ENCODE data around the gene RRAGC.
"Not testable (repeated sequence)": the region's sequence is repeated elsewhere in the genome, so short reads cannot be mapped to it uniquely, and the experiment has no call there.

The RRAGC gene

DNA sequence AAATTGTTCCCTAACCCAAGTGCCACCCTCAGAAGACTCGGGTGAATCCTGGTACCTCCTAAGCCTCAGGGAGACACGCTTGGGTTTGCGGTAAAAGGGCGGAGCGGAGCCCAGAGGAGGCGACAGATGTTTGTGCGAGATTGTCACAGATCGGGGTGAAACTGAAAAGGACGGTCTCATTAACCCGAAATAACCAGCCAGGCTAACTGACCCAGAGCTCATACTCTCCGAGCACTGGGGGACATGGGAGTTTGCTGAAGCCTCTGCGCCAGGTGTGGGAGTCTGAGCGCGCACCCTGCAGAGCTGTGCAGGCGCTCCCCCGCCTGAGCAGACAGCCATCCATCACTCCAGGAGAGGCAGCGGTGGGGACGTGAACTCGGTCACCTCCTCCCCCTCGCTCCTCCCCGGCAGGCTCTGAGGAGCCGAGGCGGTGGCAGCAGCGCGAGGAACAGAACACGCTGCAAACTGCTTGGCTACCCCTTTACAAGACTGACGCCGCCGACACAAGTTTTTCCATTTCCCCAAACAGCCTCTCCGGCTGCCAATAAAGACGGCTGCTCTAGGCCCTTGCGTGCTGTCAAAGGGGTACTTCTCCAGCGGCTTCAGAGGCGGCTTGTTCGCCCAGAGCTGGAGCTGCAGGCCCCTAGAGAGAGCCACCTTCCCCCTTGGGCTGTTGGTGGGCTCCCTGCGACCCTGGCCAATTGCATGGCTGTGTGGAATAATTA lies 43.5 kb downstream of the RRAGC start:
- no peak for DNase-seq

DNA sequence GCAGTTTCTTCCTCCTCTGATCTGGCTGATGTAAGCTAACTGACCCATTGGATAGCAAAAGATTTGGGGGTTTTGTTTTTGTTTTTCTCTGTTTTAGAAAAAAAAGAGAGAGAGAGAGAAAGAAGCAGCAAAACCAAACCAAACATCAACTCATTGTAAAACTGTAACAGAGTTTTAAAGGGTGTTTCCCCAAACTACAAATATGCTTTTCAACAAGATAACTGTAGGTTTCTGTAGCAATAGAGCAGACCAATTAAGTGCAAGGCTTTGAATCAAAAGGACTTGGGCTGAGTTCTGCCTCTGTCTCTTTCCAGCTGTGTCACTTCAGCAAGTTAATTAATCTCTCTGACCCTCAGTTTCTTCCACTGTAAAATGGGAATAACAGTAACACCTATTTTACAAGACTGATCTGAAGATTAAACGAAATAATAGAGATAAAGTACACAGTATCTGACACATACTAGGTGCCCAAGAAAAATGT lies 44.5 kb downstream of the RRAGC start:
- DNase-seq: no peak

DNA sequence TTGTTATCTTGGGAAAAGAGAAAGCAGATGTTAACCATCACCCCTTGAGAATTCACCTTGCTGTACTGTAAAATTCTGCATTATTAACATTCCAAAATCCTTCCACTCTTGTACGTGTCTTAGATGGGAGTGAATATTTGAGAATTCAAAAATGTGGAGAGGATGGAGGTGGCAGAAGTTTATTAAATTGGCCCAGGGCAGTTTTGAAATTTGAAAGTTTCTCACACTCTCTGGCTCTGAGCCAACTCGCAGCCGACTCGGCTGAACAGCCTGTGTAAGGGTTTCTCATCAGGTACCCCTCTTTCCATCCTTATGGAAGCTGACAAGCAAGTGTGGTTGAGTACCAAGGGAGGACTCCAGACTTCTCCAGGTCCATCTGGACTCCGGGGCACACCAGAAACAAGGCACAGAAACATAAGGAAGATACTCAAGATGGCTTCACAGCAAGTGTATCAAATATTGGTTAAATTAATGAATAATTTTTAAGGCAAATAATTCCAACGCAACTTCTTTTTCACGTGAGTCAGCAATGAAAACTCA lies 45.1 kb downstream of the RRAGC start:
- DNase-seq: no peak

DNA sequence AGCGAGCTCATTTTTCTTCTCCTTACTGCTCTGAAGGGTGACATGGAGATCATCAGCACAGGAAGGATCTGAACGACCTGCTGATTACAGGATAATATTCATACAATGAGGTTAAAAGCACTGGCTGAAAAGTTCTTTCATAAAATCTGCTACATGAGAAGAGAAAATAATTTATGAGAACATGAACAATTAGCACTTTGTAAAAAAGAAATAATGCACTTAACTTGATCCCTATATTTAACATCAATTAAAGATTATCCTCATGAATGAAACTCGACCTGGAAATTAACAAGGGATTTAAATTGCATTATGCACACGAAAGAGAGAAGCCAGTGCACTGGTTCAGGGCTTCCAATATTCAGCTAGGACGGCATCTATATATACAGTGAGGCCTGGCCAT lies 46.6 kb downstream of the RRAGC start:
- no peak for DNase-seq

DNA sequence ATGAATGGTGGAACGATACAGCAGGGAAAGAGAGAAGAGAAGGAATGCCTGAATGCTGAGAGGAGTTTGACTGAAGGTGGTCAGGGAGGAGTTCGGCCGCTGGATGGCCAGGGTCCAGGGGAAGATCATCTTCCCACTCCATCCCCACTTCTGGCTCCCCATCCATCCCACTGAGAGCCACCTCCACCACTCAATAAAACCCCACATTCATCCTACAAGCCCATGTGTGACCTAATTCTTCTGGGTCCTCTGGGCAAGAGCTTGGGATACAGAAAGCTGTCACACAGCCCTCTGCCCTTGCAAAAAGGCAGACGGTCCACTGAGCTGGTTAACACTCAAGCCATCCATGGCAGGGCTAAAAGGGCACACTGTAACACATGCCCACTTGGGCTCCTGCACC lies 48.1 kb downstream of the RRAGC start:
- DNase-seq: not testable (repeated sequence)

DNA sequence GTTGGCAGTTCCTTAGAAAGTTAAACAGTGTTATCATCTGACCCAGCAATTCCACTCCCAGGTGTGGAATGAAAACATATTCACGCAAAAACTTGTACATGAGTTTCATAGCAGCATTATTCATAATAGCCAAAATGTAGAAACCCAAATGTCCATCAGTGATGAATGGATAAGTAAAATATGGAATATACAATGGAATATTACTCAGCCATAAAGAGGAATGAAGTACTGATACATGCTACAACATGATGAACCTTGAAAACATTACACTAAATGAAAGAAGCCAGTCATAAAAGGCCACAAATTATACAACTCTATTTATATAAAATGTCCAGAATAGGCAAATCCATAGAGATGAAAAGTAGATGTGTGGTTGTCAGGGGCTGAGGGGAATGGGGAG lies 53.5 kb downstream of the RRAGC start:
- no peak for DNase-seq

DNA sequence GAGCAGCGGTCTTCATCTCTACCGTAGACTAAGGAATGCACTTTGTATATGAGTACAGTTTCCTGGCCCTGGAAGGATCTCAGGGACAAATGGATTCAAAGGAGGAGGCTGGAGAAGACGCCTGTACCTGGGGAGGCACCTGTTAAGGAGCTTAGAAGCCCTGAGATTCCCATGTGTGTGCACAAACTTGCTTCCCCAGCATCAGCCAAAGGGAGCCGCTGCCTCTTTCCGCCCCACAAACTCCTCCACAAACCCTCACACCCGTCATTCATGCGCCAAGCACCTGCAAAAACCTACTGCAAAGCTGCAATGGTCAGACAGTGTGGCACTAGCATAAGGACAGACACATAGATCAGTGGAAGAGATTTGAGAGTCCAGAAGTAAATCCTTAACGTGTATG lies 54.5 kb downstream of the RRAGC start:
- DNase-seq: no peak

DNA sequence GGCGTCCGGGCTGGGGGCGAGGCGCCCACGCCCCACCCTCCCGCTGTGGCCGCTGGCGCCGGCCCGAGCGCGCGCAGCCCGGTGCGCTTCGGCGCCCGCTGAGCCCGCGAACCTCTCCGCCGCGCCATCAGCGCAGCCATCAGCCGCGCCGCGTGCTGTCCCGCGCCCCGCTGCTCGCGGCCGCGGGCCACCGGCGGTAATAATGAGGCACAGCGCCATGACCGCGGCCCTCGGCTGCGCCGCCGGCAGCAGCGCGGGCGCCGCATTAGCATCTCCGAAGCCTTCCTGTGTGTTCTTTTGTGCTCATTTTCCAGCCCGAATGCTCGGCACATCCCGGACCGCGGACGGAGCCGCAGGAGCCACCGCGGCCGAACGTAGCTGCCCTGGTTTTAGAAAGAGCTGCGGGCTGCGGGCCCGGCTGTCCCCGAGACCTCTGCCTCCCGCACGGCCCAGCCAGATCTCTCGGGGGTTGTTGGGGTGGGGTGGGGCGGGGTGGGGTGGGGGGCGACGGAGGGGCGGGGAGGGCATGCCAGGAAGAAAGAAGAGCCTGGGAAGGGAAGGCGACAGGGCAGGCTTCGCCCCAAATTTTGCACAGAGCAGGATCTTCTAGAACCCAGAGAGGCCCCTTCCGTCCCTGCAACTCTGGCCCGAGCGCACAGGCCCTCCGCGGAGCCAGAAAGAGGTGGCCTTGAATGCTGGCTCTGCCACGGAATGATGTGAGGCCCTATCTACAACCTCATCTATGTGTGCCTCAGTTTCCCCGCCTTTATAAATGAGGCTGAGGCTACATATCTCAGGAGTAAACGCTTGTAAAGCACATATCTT lies 55.3 kb downstream of the RRAGC start:
- DNase-seq: no peak

DNA sequence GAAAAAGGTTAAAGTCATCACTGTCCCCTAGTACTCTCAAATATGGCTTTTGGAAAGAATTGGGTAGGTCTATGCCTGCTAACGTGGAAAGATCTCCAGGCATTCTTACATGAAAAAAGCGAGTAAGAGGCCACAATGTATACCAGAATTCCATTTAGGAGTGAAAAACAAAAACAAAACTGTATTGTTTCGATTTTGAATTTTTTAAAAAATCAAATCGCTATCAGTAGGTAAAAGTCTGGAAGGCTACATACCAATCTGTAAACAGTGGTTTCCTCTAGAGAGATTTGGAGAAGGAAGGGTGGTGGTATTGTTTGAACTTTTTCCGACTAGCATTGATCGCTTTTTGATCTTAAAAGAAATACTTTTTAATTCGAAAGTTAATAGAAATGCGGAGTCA lies 55.9 kb downstream of the RRAGC start:
- no peak for DNase-seq

DNA sequence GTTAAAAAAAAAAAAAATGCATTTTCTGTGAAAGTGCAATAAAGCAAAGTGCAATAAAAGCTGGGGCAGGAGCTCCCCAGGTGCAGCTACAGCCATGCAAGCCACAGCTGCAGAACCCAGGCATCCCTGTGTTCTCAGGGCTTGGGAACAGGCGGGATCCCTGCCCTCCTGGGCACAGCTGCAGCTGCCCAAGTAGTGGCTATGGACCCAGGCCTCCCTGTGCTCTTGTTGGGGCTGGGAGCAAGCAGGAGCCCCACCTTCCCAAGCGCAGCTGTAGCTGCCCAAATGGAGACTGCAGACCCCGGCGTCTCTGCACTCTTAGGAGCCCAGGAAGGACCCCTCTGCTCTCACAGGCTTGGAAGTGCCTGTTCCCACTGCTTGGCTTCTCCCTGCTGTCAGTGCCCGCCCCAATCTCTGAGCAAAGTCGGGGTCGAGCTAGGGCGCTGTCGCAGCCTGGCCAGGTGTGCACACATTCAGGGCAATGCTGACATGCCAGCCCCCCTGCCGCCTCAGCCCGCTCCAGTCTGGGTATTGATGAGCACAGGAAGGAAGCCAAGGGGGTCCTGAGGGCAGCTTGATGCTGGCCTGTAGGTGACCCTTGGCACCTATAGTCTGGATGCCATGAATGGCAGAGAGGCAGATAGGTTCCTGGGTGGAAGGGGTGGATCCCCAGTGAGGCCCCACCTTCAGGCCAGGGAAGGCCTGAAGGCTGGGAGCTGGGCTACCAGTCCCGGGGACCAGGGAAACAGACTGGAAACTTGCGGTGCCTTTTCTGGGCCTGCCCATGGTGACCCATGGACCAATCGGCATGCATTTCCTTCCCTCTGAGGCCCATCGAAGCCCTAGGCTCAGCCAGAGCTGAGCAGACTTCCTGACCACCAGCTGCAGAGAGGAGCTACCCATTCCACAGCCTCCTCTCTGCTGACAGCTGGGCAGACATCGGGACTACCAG lies 58.6 kb downstream of the RRAGC start:
- no peak for DNase-seq

DNA sequence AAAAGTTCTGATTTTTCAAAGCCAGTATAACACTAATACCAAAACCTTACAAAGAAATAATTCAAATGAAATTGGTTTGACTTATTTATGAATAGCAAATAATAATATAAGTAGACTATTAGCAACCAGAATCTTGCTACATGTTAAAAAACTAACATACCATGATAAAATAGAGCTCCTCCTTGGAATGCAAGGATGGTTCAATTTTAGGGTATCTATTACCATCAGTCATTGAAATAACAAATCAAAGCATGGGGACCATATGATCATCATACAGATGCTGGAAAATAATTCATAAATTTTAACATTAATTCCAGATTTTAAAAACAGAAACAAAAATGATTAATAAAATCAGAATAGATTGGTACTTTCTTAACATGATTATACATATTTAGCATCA lies 66.3 kb downstream of the RRAGC start:
- DNase-seq: no peak

DNA sequence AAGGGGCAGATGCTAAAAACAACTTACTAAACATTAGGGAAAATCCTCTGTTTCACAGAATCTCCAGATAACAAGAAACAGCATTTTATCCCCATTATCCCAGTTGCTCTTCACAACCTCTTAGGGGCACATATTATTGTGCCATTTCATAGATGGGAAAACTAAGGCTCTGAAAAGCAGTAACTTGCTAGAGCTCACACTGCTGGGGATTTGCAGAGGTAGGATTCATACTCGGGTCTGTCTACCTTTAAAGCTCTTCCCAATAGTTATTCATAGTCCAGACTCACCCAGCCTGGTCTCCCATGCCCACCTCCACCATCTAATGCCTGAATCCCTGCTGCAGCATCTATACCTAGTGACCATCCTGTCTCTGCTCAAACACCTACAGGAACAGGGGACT lies 67.7 kb downstream of the RRAGC start:
- DNase-seq: no peak

DNA sequence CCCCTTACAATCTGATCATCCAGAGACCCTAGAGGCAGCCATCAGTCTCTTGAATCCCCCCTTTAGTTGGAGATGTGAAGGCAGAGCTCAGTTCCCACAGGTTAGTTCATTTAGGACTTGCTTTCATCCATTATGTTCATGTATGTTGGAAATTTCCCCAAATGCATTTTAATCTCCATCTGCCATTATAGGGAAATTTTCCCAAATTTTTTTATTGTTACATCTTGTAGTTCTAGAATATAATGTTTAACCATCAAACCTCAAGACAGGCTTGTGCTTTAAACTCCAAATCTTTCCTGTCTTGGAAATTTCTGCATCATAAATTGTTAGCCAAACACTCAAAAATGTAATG lies 68.4 kb downstream of the RRAGC start:
- DNase-seq: no peak

DNA sequence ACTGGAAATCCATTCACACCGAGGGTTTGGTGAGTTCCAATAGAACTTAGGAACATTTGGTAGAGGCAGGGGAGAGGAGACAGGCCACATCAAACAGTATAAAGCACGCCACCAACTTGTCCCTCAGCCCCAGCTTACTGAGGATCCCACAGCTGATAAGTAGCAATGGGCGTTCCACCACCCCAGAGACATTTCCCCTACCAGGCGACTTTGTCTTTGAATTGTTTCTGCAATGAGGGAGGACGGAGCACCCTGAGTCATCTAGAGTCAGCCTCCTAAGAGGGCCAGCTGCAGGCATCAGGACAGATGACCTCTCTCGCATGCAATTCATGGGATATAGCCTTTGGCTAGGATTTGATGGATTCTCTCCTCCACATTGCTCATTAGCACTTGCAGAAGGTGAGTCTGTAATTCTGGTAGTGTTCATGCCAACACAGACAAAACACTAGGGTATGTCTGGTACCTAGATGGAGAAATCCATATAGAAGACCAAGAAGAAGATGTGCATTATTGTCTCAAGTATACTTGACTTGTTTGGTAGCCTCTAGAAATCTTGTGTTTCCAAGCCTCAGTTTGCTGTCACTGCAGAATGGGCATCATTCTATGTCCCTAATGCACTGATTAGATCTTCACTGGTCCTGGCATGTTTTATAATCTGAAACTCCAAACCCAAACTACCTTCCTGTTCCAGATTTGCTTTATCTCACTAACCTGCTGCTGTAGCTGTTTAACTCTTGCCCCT lies 69.0 kb downstream of the RRAGC start:
- DNase-seq: no peak

DNA sequence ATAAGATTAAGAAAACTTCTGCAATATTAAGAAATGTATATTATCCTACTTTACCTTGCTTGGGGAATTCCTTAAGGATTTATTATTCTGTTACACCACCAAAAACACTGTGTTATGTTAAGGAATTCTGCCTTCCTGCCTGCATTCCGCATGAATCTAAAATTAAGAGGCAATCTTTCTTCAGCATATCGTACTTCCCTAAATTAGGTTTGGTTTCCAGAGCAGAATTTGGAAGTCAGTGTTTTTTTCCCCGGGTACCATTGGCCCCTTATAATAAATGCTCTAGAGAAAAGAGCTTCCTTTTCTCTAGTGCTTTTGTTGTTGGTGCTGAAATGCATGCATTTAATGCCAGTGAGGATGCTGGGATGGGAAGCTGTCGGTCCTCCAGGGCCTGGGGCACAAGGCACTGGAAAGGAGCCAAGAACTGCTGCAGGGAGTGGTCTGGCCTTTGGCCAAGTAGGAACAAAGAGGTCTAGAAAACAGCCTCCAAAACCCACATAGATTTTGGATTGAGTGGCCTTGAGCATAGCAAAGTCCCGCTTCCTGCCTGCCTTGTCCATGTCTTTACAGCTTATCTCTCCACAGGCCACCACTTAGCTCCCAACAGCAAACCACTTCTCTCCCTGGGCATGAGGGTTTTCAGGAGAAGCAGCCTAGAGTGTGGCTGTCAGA lies 69.9 kb downstream of the RRAGC start:
- no peak for DNase-seq

DNA sequence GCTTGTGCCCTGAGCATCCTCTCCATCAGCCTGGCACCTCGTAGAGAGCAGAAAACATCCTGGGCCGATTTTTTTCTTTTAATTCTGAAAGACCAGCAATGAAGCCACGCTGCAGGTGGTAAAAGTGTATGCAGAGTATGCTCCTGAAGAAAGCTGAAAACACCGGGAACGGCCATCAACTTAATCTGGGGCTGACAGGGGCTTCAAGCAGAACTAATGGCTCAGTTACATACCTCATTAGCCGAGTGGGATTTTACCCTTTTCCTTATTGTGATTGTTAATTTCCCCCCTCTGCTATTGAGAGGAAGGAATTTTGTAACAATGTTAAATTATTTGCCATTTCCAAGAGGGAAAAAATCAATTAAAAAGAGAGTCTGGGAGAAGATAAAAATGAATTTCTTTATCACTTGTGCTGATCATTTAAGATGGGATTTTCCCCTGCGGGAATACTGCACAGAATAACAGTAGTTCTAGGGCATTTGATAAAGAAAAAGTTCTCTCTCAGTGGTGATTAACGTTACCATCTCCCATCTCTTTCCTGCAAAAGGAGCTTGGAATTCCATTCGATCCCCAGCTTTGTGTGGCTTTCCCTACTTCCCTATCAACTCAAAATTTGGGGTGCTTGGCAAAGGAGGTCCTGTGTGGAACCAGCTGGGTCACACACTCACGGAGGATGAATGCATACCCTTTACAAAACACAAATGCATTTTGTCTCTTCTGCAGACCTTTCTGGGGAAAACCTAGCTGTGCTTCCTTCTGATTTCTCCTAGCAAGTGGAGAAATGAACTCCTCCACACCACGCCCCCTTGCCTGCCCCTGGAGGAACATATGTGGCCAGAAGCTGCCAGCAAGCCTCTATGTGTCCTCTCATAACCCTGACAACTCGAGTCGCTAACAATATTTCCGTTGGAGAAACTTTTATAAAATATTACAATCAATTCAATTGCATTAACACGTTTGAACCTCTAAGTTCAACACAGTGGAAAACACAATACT lies 70.9 kb downstream of the RRAGC start:
- DNase-seq: no peak
